GM23338 (cell line): ENCODE data around the gene SCARF1. TPM values are rescaled to one million over a fixed set of nuclear protein-coding genes. Genes with fewer than 3 reads are reported as not detected.
A peak's percentile ranks its signal among the peaks of the same experiment; 100 is the strongest.
"Not testable (repeated sequence)": the region's sequence is repeated elsewhere in the genome, so short reads cannot be mapped to it uniquely, and the experiment has no call there.

Experiments
- ATAC-seq: fragments of 200-7000 bp; cut with Tn5 transposase; 3 replicates; pipeline ENCODE4 v1.9.1; 2020
- DNase-seq: peaks from one replicate; pipeline ENCODE4 v3.0.0-alpha.2; 2015; ENCODE audit warnings: low spot score
- H2AFZ ChIP-seq: fragments of 200-600 bp; sonication (generic); 2 replicates; pipeline ENCODE4 v1.8.0; 2016; ENCODE audit warnings: antibody characterized with exemption, mild to moderate bottlenecking, moderate library complexity
- H3F3A ChIP-seq: fragments of 200-600 bp; sonication (generic); replicated peaks from 2 replicates; pipeline ENCODE4 v1.8.0; 2017; ENCODE audit warnings: antibody characterized with exemption, mixed run types, low read depth
- H3K27ac ChIP-seq: fragments of 200-600 bp; sonication (generic); 2 replicates; pipeline ENCODE4 v1.6.1; 2016; ENCODE audit warnings: low read depth
- H3K27me3 ChIP-seq: fragments of 200-600 bp; sonication (generic); 2 replicates; pipeline ENCODE4 v1.8.0; 2016; ENCODE audit warnings: mild to moderate bottlenecking, mixed run types, moderate library complexity; ENCODE audit not compliant: insufficient read depth
- H3K36me3 ChIP-seq: fragments of 200-600 bp; sonication (generic); 2 replicates; pipeline ENCODE4 v1.8.0; 2016; ENCODE audit warnings: mild to moderate bottlenecking; ENCODE audit not compliant: insufficient read depth
- H3K4me1 ChIP-seq: fragments of 200-600 bp; sonication (generic); 2 replicates; pipeline ENCODE4 v1.8.0; 2016; ENCODE audit warnings: mild to moderate bottlenecking, moderate library complexity; ENCODE audit not compliant: insufficient read depth
- H3K4me2 ChIP-seq: fragments of 200-600 bp; sonication (generic); 2 replicates; pipeline ENCODE4 v1.7.1; 2017; ENCODE audit warnings: mixed run types
- H3K4me3 ChIP-seq: fragments of 200-600 bp; sonication (generic); 2 replicates; pipeline ENCODE4 v1.6.1; 2016; ENCODE audit warnings: mixed run types
- H3K79me2 ChIP-seq: fragments of 200-600 bp; sonication (generic); replicated peaks from 2 replicates; pipeline ENCODE4 v1.8.0; 2017; ENCODE audit warnings: mild to moderate bottlenecking; ENCODE audit not compliant: insufficient read depth
- H3K9me2 ChIP-seq: fragments of 200-600 bp; sonication (generic); 2 replicates; pipeline ENCODE4 v1.8.0; 2017; ENCODE audit not compliant: insufficient read depth
- H4K20me1 ChIP-seq: fragments of 200-600 bp; sonication (generic); replicated peaks from 2 replicates; pipeline ENCODE4 v1.8.0; 2017; ENCODE audit warnings: mild to moderate bottlenecking; ENCODE audit not compliant: insufficient read depth
- H3K27ac Mint-ChIP-seq: 2 replicates; pipeline ENCODE4 v1.8.0; 2020; ENCODE audit warnings: inconsistent platforms, mild to moderate bottlenecking, moderate library complexity, mixed read lengths
- H3K27me3 Mint-ChIP-seq: 3 replicates; pipeline ENCODE4 v1.8.0; 2022; ENCODE audit warnings: low read depth, mild to moderate bottlenecking, moderate library complexity, mixed read lengths, inconsistent platforms; ENCODE audit not compliant: insufficient read depth, poor library complexity
- H3K36me3 Mint-ChIP-seq: 3 replicates; pipeline ENCODE4 v1.8.0; 2021; ENCODE audit warnings: low read depth, mild to moderate bottlenecking, inconsistent platforms, moderate library complexity, mixed read lengths
- H3K4me1 Mint-ChIP-seq: 3 replicates; pipeline ENCODE4 v1.8.0; 2020; ENCODE audit warnings: mild to moderate bottlenecking, inconsistent platforms, mixed read lengths
- H3K4me3 Mint-ChIP-seq: 3 replicates; pipeline ENCODE4 v1.8.0; 2021; ENCODE audit warnings: moderate library complexity, mild to moderate bottlenecking, inconsistent platforms, mixed read lengths
- H3K9me3 Mint-ChIP-seq: 3 replicates; pipeline ENCODE4 v1.8.0; 2020; ENCODE audit warnings: moderate library complexity, mild to moderate bottlenecking, inconsistent platforms, mixed read lengths
- POLR2AphosphoS5 ChIP-seq: IDR thresholded peaks from 2 replicates; pipeline ENCODE4 v1.6.1; 2016; ENCODE audit warnings: antibody characterized with exemption, low read depth
- polyA plus RNA-seq: library from polyadenylated mRNA; unstranded; fragments of >200 nt; fragmentation: Nextera tagmentation; extraction: Ambion mirVana; gene quantifications from 2 replicates; pipeline ENCODE4 v1.2.1, GENCODE V29; 2016
- total RNA-seq: library from RNA; depleted of rRNA; stranded (reverse); fragments of >200 nt; shearing (Covaris generic); gene quantifications from 2 replicates; pipeline ENCODE4 v1.2.3, GENCODE V29; 2014
- TF ChIP-seq, protein P1 (sequence below): fragments of 250-450 bp; sonication (Bioruptor Pico); IDR thresholded peaks from 2 replicates; pipeline ENCODE4 v1.5.0; 2020; ENCODE audit warnings: mild to moderate bottlenecking, moderate library complexity

SCARF1 gene
- total and polyA plus RNA-seq, 2 experiments from 2014 or later, result 0.76 to 1.6 TPM

- Mint-ChIP-seq H3K4me1 (no peaks in the 10 kb centered on the region), H3K27me3 (peaks cover 6% of the 10 kb centered on the region), H3K27ac (no peak overlapping the region), H3K36me3 (peaks cover 96% of the 10 kb centered on the region), H3K4me3 (no peak overlapping the region), H3K9me3 (no peaks in the 10 kb centered on the region)
- Histone ChIP-seq H3K27ac (no peak overlapping the region), H3K4me2 (no peak overlapping the region), H2AFZ (no peak overlapping the region), H3F3A (peaks cover 16% of the 10 kb centered on the region), H3K36me3 (peaks cover 90% of the 10 kb centered on the region), H3K9me2 (no peaks in the 10 kb centered on the region), H3K4me1 (no peaks in the 10 kb centered on the region), H3K79me2 (peaks cover 8% of the 10 kb centered on the region; the same call in 1 of the 2 replicates), H4K20me1 (peaks cover 38% of the 10 kb centered on the region), H3K4me3 (no peak overlapping the region), H3K27me3 (no peaks in the 10 kb centered on the region)
- ATAC-seq (no peak), DNase-seq (no peak)
- TF ChIP-seq, protein P1, sequence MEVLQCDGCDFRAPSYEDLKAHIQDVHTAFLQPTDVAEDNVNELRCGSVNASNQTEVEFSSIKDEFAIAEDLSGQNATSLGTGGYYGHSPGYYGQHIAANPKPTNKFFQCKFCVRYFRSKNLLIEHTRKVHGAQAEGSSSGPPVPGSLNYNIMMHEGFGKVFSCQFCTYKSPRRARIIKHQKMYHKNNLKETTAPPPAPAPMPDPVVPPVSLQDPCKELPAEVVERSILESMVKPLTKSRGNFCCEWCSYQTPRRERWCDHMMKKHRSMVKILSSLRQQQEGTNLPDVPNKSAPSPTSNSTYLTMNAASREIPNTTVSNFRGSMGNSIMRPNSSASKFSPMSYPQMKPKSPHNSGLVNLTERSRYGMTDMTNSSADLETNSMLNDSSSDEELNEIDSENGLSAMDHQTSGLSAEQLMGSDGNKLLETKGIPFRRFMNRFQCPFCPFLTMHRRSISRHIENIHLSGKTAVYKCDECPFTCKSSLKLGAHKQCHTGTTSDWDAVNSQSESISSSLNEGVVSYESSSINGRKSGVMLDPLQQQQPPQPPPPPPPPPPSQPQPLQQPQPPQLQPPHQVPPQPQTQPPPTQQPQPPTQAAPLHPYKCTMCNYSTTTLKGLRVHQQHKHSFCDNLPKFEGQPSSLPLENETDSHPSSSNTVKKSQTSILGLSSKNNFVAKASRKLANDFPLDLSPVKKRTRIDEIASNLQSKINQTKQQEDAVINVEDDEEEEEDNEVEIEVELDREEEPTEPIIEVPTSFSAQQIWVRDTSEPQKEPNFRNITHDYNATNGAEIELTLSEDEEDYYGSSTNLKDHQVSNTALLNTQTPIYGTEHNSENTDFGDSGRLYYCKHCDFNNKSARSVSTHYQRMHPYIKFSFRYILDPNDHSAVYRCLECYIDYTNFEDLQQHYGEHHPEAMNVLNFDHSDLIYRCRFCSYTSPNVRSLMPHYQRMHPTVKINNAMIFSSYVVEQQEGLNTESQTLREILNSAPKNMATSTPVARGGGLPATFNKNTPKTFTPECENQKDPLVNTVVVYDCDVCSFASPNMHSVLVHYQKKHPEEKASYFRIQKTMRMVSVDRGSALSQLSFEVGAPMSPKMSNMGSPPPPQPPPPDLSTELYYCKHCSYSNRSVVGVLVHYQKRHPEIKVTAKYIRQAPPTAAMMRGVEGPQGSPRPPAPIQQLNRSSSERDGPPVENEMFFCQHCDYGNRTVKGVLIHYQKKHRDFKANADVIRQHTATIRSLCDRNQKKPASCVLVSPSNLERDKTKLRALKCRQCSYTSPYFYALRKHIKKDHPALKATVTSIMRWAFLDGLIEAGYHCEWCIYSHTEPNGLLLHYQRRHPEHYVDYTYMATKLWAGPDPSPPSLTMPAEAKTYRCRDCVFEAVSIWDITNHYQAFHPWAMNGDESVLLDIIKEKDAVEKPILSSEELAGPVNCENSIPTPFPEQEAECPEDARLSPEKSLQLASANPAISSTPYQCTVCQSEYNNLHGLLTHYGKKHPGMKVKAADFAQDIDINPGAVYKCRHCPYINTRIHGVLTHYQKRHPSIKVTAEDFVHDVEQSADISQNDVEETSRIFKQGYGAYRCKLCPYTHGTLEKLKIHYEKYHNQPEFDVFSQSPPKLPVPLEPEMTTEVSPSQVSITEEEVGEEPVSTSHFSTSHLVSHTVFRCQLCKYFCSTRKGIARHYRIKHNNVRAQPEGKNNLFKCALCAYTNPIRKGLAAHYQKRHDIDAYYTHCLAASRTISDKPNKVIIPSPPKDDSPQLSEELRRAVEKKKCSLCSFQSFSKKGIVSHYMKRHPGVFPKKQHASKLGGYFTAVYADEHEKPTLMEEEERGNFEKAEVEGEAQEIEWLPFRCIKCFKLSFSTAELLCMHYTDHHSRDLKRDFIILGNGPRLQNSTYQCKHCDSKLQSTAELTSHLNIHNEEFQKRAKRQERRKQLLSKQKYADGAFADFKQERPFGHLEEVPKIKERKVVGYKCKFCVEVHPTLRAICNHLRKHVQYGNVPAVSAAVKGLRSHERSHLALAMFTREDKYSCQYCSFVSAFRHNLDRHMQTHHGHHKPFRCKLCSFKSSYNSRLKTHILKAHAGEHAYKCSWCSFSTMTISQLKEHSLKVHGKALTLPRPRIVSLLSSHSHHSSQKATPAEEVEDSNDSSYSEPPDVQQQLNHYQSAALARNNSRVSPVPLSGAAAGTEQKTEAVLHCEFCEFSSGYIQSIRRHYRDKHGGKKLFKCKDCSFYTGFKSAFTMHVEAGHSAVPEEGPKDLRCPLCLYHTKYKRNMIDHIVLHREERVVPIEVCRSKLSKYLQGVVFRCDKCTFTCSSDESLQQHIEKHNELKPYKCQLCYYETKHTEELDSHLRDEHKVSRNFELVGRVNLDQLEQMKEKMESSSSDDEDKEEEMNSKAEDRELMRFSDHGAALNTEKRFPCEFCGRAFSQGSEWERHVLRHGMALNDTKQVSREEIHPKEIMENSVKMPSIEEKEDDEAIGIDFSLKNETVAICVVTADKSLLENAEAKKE (CRISPR knock-in tag), result no peak
- TF ChIP-seq POLR2AphosphoS5, result 0 out of 2 replicates have a peak, but pooled peaks have one; percentile 32
Measured at GRCh38 chr17:1673041-1673785, 27.7 kb upstream of the SCARF1 start.

DNA sequence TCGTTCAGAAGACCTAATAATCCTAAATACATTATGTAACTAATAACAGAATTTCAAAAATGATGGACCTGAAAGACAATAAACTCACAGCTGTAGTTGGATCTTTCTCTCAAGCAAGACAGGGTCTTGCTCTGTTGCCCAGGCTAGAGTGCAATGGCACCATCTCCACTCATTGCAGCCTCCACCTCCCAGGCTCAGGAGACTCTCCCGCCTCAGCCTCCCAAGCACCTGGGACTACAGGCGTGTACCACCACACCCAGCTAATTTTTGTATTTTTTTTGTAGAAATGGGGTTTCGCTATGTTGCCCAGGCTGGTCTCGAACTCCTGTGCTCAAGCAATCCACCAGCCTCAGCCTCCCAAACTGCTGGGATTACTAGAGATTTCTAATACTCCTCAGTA, 18.4 kb upstream of the SCARF1 start:
- peaks cover 77% of the 10 kb centered on the region for H3K36me3 ChIP-seq
- H3K27ac Mint-ChIP-seq, H3K27me3 Mint-ChIP-seq, H3K4me1 ChIP-seq, H3K27ac ChIP-seq, H3K4me1 Mint-ChIP-seq, H2AFZ ChIP-seq, H3K9me2 ChIP-seq, H3K27me3 ChIP-seq, DNase-seq, H3K4me3 Mint-ChIP-seq, H3K9me3 Mint-ChIP-seq, H3K4me3 ChIP-seq, H3F3A ChIP-seq, H3K4me2 ChIP-seq, ATAC-seq: not testable (repeated sequence)
- H3K36me3 Mint-ChIP-seq, result peaks cover 92% of the 10 kb centered on the region
- H4K20me1 ChIP-seq, result peaks cover 20% of the 10 kb centered on the region
- H3K79me2 ChIP-seq, result peaks cover 22% of the 10 kb centered on the region
